GM12878 (cell line): Measurements from ENCODE around the gene SLC5A10.

Experiments used
- ATF3 ChIP-seq: IDR thresholded peaks from 2 replicates; pipeline ENCODE4 v1.6.1; 2011; ENCODE audit warnings: low read depth, mild to moderate bottlenecking, low read length, moderate library complexity, borderline replicate concordance; ENCODE audit errors: extremely low read depth
- CTCF ChIP-seq, 3 experiments: IDR thresholded peaks in 2 of 3; conservative IDR thresholded peaks in 1 of 3; 2 replicates each; pipeline ENCODE4 v1.5.1; 2011; ENCODE audit warnings: low read depth in 3 of 3, low read length in 3 of 3, mild to moderate bottlenecking in 3 of 3, control low read depth in 2 of 3, moderate library complexity in 2 of 3, inconsistent platforms in 1 of 3, mixed read lengths in 1 of 3; ENCODE audit not compliant: control insufficient read depth in 2 of 3, insufficient read depth in 1 of 3; ENCODE audit errors: extremely low read depth in 1 of 3
- GABPA ChIP-seq: IDR thresholded peaks from 2 replicates; pipeline ENCODE4 v1.6.1; 2014; ENCODE audit warnings: antibody characterized with exemption, low read depth, mild to moderate bottlenecking, inconsistent platforms
- IKZF1 ChIP-seq: fragments of 450-650 bp; conservative IDR thresholded peaks from 2 replicates; pipeline ENCODE4 v1.6.1; 2017; ENCODE audit warnings: antibody characterized with exemption, mild to moderate bottlenecking
- IRF3 ChIP-seq: fragments of 450-650 bp; IDR thresholded peaks from 2 replicates; pipeline ENCODE4 v1.6.1; 2014; ENCODE audit warnings: mild to moderate bottlenecking
- POLR2A ChIP-seq: IDR thresholded peaks from 2 replicates; pipeline ENCODE4 v1.6.1; 2011; ENCODE audit warnings: low read depth, mild to moderate bottlenecking, low read length
- SP1 ChIP-seq: IDR thresholded peaks from one replicate; pipeline ENCODE4 v1.6.1; 2011; ENCODE audit warnings: low read depth, low read length
- TF ChIP-seq, protein P1 (sequence below): IDR thresholded peaks from 2 replicates; pipeline ENCODE4 v1.6.1; 2011; ENCODE audit warnings: low read depth, low read length, improper control_type of control experiment, borderline replicate concordance

- TF ChIP-seq POLR2A, result no peak
- no peak for TF ChIP-seq ATF3
- no peak for TF ChIP-seq CTCF (IDR thresholded peaks at IDR 0.05 in 2 of 3, conservative IDR thresholded peaks at IDR 0.05 in 1 of 3; ENCODE audit: control insufficient read depth in 2 of 3, extremely low read depth in 1 of 3, insufficient read depth in 1 of 3, low read depth in 3 of 3, low read length in 3 of 3)
- no peak for TF ChIP-seq GABPA
- TF ChIP-seq SP1, result no peak
- TF ChIP-seq, protein P1, sequence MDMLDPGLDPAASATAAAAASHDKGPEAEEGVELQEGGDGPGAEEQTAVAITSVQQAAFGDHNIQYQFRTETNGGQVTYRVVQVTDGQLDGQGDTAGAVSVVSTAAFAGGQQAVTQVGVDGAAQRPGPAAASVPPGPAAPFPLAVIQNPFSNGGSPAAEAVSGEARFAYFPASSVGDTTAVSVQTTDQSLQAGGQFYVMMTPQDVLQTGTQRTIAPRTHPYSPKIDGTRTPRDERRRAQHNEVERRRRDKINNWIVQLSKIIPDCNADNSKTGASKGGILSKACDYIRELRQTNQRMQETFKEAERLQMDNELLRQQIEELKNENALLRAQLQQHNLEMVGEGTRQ, result no peak
- TF ChIP-seq IRF3, result no peak
- no peak for TF ChIP-seq IKZF1
These were observed 44.5 kb downstream of the SLC5A10 start for GRCh38 chr17:18996458-18996857.
